SK-N-SH (cell line): Measurements from ENCODE around the gene TCEA3.

Source experiments
- CTCF ChIP-seq: fragments of 200-600 bp; sonication (generic); IDR thresholded peaks from 2 replicates; pipeline ENCODE4 v1.6.1; 2017; ENCODE audit warnings: antibody characterized with exemption, mild to moderate bottlenecking, moderate library complexity
- FOSL2 ChIP-seq: IDR thresholded peaks from 2 replicates; pipeline ENCODE4 v1.4.0; 2012; ENCODE audit warnings: low read depth, mild to moderate bottlenecking, moderate library complexity, borderline replicate concordance
- MAX ChIP-seq: IDR thresholded peaks from 2 replicates; pipeline ENCODE4 v1.4.0; 2012; ENCODE audit warnings: low read depth
- NFIC ChIP-seq: IDR thresholded peaks from 2 replicates; pipeline ENCODE4 v1.4.0; 2012; ENCODE audit warnings: borderline replicate concordance
- REST ChIP-seq: IDR thresholded peaks from 2 replicates; pipeline ENCODE4 v1.6.1; 2012; ENCODE audit warnings: mild to moderate bottlenecking, low read depth, low read length, moderate library complexity
- RFX5 ChIP-seq: IDR thresholded peaks from 2 replicates; pipeline ENCODE4 v1.6.1; 2012; ENCODE audit warnings: mild to moderate bottlenecking, improper control_type of control experiment, low read length
- ZBTB33 ChIP-seq: IDR thresholded peaks from 2 replicates; pipeline ENCODE4 v1.4.0; 2012; ENCODE audit warnings: low read depth, borderline replicate concordance

- no peak for TF ChIP-seq REST
- no peak for TF ChIP-seq NFIC
- no peak for TF ChIP-seq RFX5
- no peak for TF ChIP-seq ZBTB33
- no peak for TF ChIP-seq MAX
- TF ChIP-seq FOSL2, result no peak
- TF ChIP-seq CTCF, result no peak
These were observed 19.6 kb upstream of the TCEA3 start for GRCh38 chr1:23444104-23444533.
